GM18505 (cell line): ENCODE results near the gene C17orf50.

Experiments used
- ATAC-seq: cut with Tn5 transposase; IDR thresholded peaks from one replicate; pipeline ENCODE4 v1.9.1; 2021; ENCODE audit not compliant: unreplicated experiment
- POLR2A ChIP-seq: IDR thresholded peaks from 4 replicates; pipeline ENCODE4 v1.6.1; 2011; ENCODE audit warnings: borderline replicate concordance; ENCODE audit not compliant: insufficient read depth, insufficient read length; ENCODE audit errors: extremely low read depth

The C17orf50 gene

GRCh38 chr17:35728551-35728950, 32.1 kb upstream of the C17orf50 start:
- TF ChIP-seq POLR2A, result no peak
- ATAC-seq, result no peak

GRCh38 chr17:35729405-35729833, 31.3 kb upstream of the C17orf50 start:
- no peak for TF ChIP-seq POLR2A
- no peak for ATAC-seq

- TF ChIP-seq POLR2A, result no peak
- no peak for ATAC-seq
Observed at GRCh38 chr17:35730400-35731005, 30.2 kb upstream of the C17orf50 start.

- no peak for TF ChIP-seq POLR2A
- no peak for ATAC-seq
Observed at GRCh38 chr17:35731239-35731916, 29.3 kb upstream of the C17orf50 start, which contains the start of gene RASL10B. Gene RASL10B, plus strand, starts transcription at chr17:35731639. Its CDS starts 3,546 bp downstream, at chr17:35735185.

GRCh38 chr17:35731917-35732805, 28.5 kb upstream of the C17orf50 start:
- ATAC-seq, result no peak

GRCh38 chr17:35732806-35733136, 27.9 kb upstream of the C17orf50 start:
- no peak for ATAC-seq
- TF ChIP-seq POLR2A, result no peak

More at GRCh38 chr17:35731917-35732805, 28.5 kb upstream of the C17orf50 start:
- no peak for TF ChIP-seq POLR2A

- no peak for ATAC-seq
- no peak for TF ChIP-seq POLR2A
Observed at GRCh38 chr17:35733366-35733765, 27.3 kb upstream of the C17orf50 start.

- no peak for ATAC-seq
- no peak for TF ChIP-seq POLR2A
Observed at GRCh38 chr17:35734396-35734795, 26.3 kb upstream of the C17orf50 start.

- no peak for ATAC-seq
- TF ChIP-seq POLR2A, result no peak
Observed at GRCh38 chr17:35735036-35735805, 25.5 kb upstream of the C17orf50 start.

- ATAC-seq, result no peak
- TF ChIP-seq POLR2A, result no peak
Observed at GRCh38 chr17:35736236-35736635, 24.5 kb upstream of the C17orf50 start.

GRCh38 chr17:35738519-35739133, 22.1 kb upstream of the C17orf50 start:
- no peak for TF ChIP-seq POLR2A
- ATAC-seq, result no peak

GRCh38 chr17:35740216-35740615, 20.5 kb upstream of the C17orf50 start:
- TF ChIP-seq POLR2A, result no peak
- ATAC-seq, result no peak

- no peak for ATAC-seq
Observed at GRCh38 chr17:35740997-35741931, 19.4 kb upstream of the C17orf50 start.

More at GRCh38 chr17:35740997-35741931, 19.4 kb upstream of the C17orf50 start:
- no peak for TF ChIP-seq POLR2A
